Epidermal melanocyte (primary cell): Measurements from ENCODE around the gene PCBP3.
A peak's percentile ranks its signal among the peaks of the same experiment; 100 is the strongest.
"Not testable (repeated sequence)": the region's sequence is repeated elsewhere in the genome, so short reads cannot be mapped to it uniquely, and the experiment has no call there.

Source experiments
- DNase-seq: peaks from one replicate; pipeline ENCODE4 v3.0.0; 2011; ENCODE audit warnings: low spot score; ENCODE audit not compliant: insufficient read length

Gene PCBP3

GRCh38 chr21:45959182-45959581 is 315.7 kb downstream of the PCBP3 start:
- no peak for DNase-seq

- DNase-seq, result no peak
These were observed 316.4 kb downstream of the PCBP3 start for GRCh38 chr21:45959779-45960390.

GRCh38 chr21:45961408-45961807 is 317.9 kb downstream of the PCBP3 start:
- not testable (repeated sequence) for DNase-seq

GRCh38 chr21:45962531-45963231 is 319.2 kb downstream of the PCBP3 start:
- no peak for DNase-seq

- DNase-seq, result no peak
These were observed 319.7 kb downstream of the PCBP3 start for GRCh38 chr21:45963232-45963570.

GRCh38 chr21:45964649-45965048 is 321.1 kb downstream of the PCBP3 start:
- no peak for DNase-seq

- DNase-seq, result no peak
These were observed 321.7 kb downstream of the PCBP3 start for GRCh38 chr21:45965084-45965809.

GRCh38 chr21:45966791-45967394 is 323.4 kb downstream of the PCBP3 start:
- no peak for DNase-seq

GRCh38 chr21:45969921-45970673 is 326.6 kb downstream of the PCBP3 start:
- DNase-seq, result no peak

- DNase-seq, result peak; percentile 64
These were observed 327.4 kb downstream of the PCBP3 start for GRCh38 chr21:45970674-45971615.

- peak; percentile 77 for DNase-seq
These were observed 328.3 kb downstream of the PCBP3 start for GRCh38 chr21:45971616-45972352.

- no peak for DNase-seq
These were observed 328.8 kb downstream of the PCBP3 start for GRCh38 chr21:45972353-45972715.

- no peak for DNase-seq
These were observed 329.4 kb downstream of the PCBP3 start for GRCh38 chr21:45972716-45973474.

- DNase-seq, result peak; percentile 92
These were observed 330.0 kb downstream of the PCBP3 start for GRCh38 chr21:45973475-45974072.

GRCh38 chr21:45974073-45975019 is 330.8 kb downstream of the PCBP3 start:
- DNase-seq, result no peak

GRCh38 chr21:45975020-45975666 is 331.6 kb downstream of the PCBP3 start:
- no peak for DNase-seq
